Neural cell (in vitro differentiated cells): ENCODE measurements around the gene VAT1L. TPM values are rescaled to one million over a fixed set of nuclear protein-coding genes. Genes with fewer than 3 reads are reported as not detected.

Experiments
- H2AFZ ChIP-seq: fragments of 200-600, 300-800 bp; sonication (generic), shearing (Covaris generic); 2 replicates; pipeline ENCODE4 v1.6.0; 2014; ENCODE audit warnings: low read depth, mild to moderate bottlenecking, antibody characterized with exemption, low read length, moderate library complexity
- H3F3A ChIP-seq: fragments of 200-600 bp; shearing (Covaris generic); 2 replicates; pipeline ENCODE4 v1.6.1; 2016; ENCODE audit warnings: mild to moderate bottlenecking, moderate library complexity, mixed read lengths, antibody characterized with exemption, low read length; ENCODE audit not compliant: insufficient read depth, poor library complexity, severe bottlenecking
- H3K27ac ChIP-seq: fragments of 200-600, 300-800 bp; sonication (generic), shearing (Covaris generic); 2 replicates; pipeline ENCODE4 v1.5.1; 2014; ENCODE audit warnings: mild to moderate bottlenecking, low read length, moderate library complexity
- H3K27me3 ChIP-seq: fragments of 300-800, 200-600 bp; sonication (generic), shearing (Covaris generic); 2 replicates; pipeline ENCODE4 v1.6.0; 2014; ENCODE audit warnings: mild to moderate bottlenecking, low read depth, low read length, moderate library complexity; ENCODE audit not compliant: insufficient read depth
- H3K36me3 ChIP-seq: fragments of 300-800, 200-600 bp; sonication (generic), shearing (Covaris generic); 2 replicates; pipeline ENCODE4 v1.5.1; 2014; ENCODE audit warnings: mild to moderate bottlenecking, antibody characterized with exemption, low read length, moderate library complexity; ENCODE audit not compliant: insufficient read depth
- H3K4me2 ChIP-seq: fragments of 300-800, 200-600 bp; sonication (generic), shearing (Covaris generic); 2 replicates; pipeline ENCODE4 v1.6.0; 2014; ENCODE audit warnings: mild to moderate bottlenecking, low read length
- H3K4me3 ChIP-seq: fragments of 300-800, 200-600 bp; sonication (generic), shearing (Covaris generic); 2 replicates; pipeline ENCODE4 v1.5.1; 2014; ENCODE audit warnings: mild to moderate bottlenecking, low read length, moderate library complexity
- H3K79me2 ChIP-seq: fragments of 200-600 bp; shearing (Covaris generic); replicated peaks from 2 replicates; pipeline ENCODE4 v1.6.0; 2014; ENCODE audit warnings: mild to moderate bottlenecking, low read length, moderate library complexity; ENCODE audit not compliant: insufficient read depth
- H3K9ac ChIP-seq: fragments of 300-800, 200-600 bp; sonication (generic), shearing (Covaris generic); 2 replicates; pipeline ENCODE4 v1.6.1; 2016; ENCODE audit warnings: mild to moderate bottlenecking, low read length, mixed read lengths
- H3K9me2 ChIP-seq: fragments of 200-600 bp; shearing (Covaris generic); 2 replicates; pipeline ENCODE4 v1.6.1; 2016; ENCODE audit warnings: mild to moderate bottlenecking, low read length, mixed read lengths; ENCODE audit not compliant: insufficient read depth
- H3K9me3 ChIP-seq: fragments of 200-600, 300-800 bp; sonication (generic), shearing (Covaris generic); 2 replicates; pipeline ENCODE4 v1.6.1; 2016; ENCODE audit warnings: mild to moderate bottlenecking, mixed run types, low read length, moderate library complexity, mixed read lengths
- H4K20me1 ChIP-seq: fragments of 200-600 bp; shearing (Covaris generic); 2 replicates; pipeline ENCODE4 v1.6.1; 2016; ENCODE audit warnings: mild to moderate bottlenecking, mixed run types; ENCODE audit not compliant: insufficient read depth
- EP300 ChIP-seq: fragments of 450-650 bp; conservative IDR thresholded peaks from 2 replicates; pipeline ENCODE4 v1.6.1; 2014; ENCODE audit warnings: antibody characterized with exemption, mild to moderate bottlenecking, moderate library complexity; ENCODE audit not compliant: poor library complexity, severe bottlenecking
- EZH2 ChIP-seq: fragments of 200-600, 300-800 bp; shearing (Covaris generic), sonication (generic); IDR thresholded peaks from 2 replicates; pipeline ENCODE4 v1.6.1; 2014; ENCODE audit warnings: antibody characterized with exemption, low read length, borderline replicate concordance, mild to moderate bottlenecking; ENCODE audit not compliant: insufficient read depth, poor library complexity, severe bottlenecking
- MXI1 ChIP-seq: fragments of 450-650 bp; conservative IDR thresholded peaks from 2 replicates; pipeline ENCODE4 v1.6.1; 2014; ENCODE audit warnings: antibody characterized with exemption, mild to moderate bottlenecking; ENCODE audit not compliant: poor library complexity, severe bottlenecking
- POLR2AphosphoS5 ChIP-seq: IDR thresholded peaks from 2 replicates; pipeline ENCODE4 v1.6.1; 2012
- RAD21 ChIP-seq: fragments of 450-650 bp; conservative IDR thresholded peaks from 2 replicates; pipeline ENCODE4 v1.6.1; 2014; ENCODE audit warnings: antibody characterized with exemption, mild to moderate bottlenecking, moderate library complexity
- SMC3 ChIP-seq: fragments of 450-650 bp; conservative IDR thresholded peaks from 2 replicates; pipeline ENCODE4 v1.6.1; 2014; ENCODE audit warnings: antibody characterized with exemption, mild to moderate bottlenecking, moderate library complexity; ENCODE audit not compliant: poor library complexity
- TAF1 ChIP-seq: IDR thresholded peaks from 2 replicates; pipeline ENCODE4 v1.6.1; 2012; ENCODE audit warnings: low read depth
- polyA plus RNA-seq: library from polyadenylated mRNA; depleted of rRNA; stranded (reverse); fragments of >200 nt; gene quantifications from 2 replicates; pipeline ENCODE4 v1.2.3, GENCODE V29; 2014
- TF ChIP-seq, protein P1 (sequence below): fragments of 450-650 bp; IDR thresholded peaks from 2 replicates; pipeline ENCODE4 v1.5.1; 2014; ENCODE audit warnings: antibody characterized with exemption, mild to moderate bottlenecking, moderate library complexity; ENCODE audit not compliant: poor library complexity, severe bottlenecking
- TF ChIP-seq, protein P2 (sequence below): IDR thresholded peaks from 2 replicates; pipeline ENCODE4 v1.6.1; 2012; ENCODE audit warnings: borderline replicate concordance

The VAT1L gene
- polyA plus RNA-seq, 1 donor from 2014 or later = 54.5 TPM

DNA sequence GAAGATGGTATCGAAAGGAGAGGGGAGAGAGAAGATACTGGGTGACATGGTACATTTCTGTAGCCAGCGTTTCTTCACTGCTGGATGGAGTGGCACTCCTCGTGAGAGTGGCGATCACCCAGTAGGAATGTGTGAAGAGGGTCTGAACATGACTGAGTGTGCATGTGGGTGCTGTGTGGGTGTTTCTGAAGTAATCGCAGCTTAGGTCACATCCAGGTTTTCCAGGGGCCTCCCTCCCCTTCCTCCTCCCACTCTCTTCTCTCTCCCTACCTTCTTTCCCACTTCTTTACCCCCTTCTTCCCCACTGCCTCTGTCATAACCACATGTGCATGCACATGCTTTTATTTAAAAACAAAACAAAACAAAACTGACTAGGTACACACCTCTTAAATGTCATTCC is 235.8 kb downstream of the VAT1L start:
- Histone ChIP-seq H4K20me1 (no peaks in the 10 kb centered on the region), H3K9me3 (no peaks in the 10 kb centered on the region), H2AFZ (no peak overlapping the region), H3K9me2 (no peaks in the 10 kb centered on the region), H3K79me2 (no peaks in the 10 kb centered on the region), H3K27me3 (no peaks in the 10 kb centered on the region), H3K9ac (no peak overlapping the region), H3K36me3 (no peaks in the 10 kb centered on the region), H3K4me3 (no peak overlapping the region), H3K27ac (no peak overlapping the region), H3K4me2 (no peak overlapping the region), H3F3A (no peaks in the 10 kb centered on the region)
- TF ChIP-seq, protein P1, sequence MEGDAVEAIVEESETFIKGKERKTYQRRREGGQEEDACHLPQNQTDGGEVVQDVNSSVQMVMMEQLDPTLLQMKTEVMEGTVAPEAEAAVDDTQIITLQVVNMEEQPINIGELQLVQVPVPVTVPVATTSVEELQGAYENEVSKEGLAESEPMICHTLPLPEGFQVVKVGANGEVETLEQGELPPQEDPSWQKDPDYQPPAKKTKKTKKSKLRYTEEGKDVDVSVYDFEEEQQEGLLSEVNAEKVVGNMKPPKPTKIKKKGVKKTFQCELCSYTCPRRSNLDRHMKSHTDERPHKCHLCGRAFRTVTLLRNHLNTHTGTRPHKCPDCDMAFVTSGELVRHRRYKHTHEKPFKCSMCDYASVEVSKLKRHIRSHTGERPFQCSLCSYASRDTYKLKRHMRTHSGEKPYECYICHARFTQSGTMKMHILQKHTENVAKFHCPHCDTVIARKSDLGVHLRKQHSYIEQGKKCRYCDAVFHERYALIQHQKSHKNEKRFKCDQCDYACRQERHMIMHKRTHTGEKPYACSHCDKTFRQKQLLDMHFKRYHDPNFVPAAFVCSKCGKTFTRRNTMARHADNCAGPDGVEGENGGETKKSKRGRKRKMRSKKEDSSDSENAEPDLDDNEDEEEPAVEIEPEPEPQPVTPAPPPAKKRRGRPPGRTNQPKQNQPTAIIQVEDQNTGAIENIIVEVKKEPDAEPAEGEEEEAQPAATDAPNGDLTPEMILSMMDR = no peak
- TF ChIP-seq TAF1 = no peak
- no peak for TF ChIP-seq MXI1
- TF ChIP-seq EZH2 = no peak
- no peak for TF ChIP-seq RAD21
- TF ChIP-seq, protein P2, sequence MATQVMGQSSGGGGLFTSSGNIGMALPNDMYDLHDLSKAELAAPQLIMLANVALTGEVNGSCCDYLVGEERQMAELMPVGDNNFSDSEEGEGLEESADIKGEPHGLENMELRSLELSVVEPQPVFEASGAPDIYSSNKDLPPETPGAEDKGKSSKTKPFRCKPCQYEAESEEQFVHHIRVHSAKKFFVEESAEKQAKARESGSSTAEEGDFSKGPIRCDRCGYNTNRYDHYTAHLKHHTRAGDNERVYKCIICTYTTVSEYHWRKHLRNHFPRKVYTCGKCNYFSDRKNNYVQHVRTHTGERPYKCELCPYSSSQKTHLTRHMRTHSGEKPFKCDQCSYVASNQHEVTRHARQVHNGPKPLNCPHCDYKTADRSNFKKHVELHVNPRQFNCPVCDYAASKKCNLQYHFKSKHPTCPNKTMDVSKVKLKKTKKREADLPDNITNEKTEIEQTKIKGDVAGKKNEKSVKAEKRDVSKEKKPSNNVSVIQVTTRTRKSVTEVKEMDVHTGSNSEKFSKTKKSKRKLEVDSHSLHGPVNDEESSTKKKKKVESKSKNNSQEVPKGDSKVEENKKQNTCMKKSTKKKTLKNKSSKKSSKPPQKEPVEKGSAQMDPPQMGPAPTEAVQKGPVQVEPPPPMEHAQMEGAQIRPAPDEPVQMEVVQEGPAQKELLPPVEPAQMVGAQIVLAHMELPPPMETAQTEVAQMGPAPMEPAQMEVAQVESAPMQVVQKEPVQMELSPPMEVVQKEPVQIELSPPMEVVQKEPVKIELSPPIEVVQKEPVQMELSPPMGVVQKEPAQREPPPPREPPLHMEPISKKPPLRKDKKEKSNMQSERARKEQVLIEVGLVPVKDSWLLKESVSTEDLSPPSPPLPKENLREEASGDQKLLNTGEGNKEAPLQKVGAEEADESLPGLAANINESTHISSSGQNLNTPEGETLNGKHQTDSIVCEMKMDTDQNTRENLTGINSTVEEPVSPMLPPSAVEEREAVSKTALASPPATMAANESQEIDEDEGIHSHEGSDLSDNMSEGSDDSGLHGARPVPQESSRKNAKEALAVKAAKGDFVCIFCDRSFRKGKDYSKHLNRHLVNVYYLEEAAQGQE = no peak
- no peak for TF ChIP-seq SMC3
- TF ChIP-seq EP300 = no peak
- TF ChIP-seq POLR2AphosphoS5 = no peak

DNA sequence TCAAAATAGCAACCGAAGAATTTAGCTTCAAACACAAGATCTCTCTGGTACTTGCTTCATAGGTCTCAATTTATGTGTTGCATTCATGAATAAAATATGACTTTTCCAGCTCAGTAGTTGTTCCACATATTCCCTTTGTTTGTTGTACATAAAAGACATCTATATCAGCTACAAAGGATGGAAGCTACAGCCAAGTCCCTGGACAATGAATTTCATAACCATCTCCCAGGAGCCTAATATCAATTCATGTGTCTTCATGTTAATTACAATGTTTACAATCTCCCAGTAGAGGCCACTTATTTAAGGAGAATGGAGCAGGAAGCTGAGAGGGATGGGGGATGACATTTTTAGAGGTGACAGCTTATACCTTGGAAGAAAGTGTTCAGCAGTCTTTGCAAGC is 237.3 kb downstream of the VAT1L start:
- Histone ChIP-seq H3K27me3 (no peaks in the 10 kb centered on the region), H3K4me3 (no peak overlapping the region), H3K79me2 (no peaks in the 10 kb centered on the region), H3K27ac (no peak overlapping the region), H3K4me2 (no peak overlapping the region), H3K9me3 (no peaks in the 10 kb centered on the region), H3F3A (no peaks in the 10 kb centered on the region), H3K9me2 (no peaks in the 10 kb centered on the region), H3K36me3 (no peaks in the 10 kb centered on the region), H3K9ac (no peak overlapping the region), H4K20me1 (no peaks in the 10 kb centered on the region), H2AFZ (no peak overlapping the region)
- TF ChIP-seq RAD21 = no peak
- no peak for TF ChIP-seq SMC3
- no peak for TF ChIP-seq TAF1
- TF ChIP-seq MXI1 = no peak
- TF ChIP-seq EP300 = no peak
- no peak for TF ChIP-seq EZH2
- TF ChIP-seq POLR2AphosphoS5 = no peak
- TF ChIP-seq, protein P2 = no peak
- TF ChIP-seq, protein P1 = no peak
